ENCODE data around the gene TAF11L11. TPM values are rescaled to one million over a fixed set of nuclear protein-coding genes. Genes with fewer than 3 reads are reported as not detected.

The TAF11L11 gene
- not detected in 2 replicates for total RNA-seq

DNA sequence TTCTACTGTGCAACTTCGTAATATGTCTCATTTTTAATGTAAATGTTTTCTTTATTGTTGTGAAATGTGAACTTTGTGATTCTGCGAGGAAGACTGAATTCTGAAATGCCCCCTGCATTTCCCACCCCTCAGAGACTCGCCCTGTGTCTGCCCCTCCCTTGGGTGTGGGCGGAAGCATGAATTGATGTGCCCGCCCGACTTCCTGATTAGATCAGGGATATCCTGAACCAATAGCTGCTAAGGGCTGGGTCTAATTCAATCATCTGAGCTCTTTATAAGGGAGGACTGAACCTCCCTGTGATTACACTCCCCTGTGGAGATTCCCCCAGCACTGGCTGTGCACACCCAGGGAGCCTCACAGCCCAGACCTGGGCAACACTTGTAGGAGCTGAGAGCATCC is at the start of gene TAF11L11:
TSS of gene TAF11L11 (plus strand) at position 304 of the 400 bp plus-strand sequence.

DNA sequence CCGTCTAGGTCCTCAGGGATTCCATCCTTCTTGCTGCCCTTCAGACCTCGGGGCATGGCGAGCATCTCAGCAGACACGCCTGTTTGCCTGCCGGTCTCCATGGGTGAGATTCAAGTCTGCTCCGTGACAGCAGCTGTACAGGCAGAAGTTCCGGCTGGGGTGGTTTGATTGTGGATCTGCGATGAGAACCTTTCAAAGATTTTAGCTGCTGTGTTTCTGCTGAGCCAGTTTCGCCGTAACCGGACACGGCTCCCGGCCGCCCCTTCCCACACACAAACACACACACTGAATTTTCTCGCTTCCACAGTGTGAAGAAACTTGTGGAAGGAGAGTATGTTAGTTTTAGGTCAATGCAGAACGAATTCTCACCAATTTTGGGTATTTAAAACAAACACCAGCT is 18.3 kb upstream of the TAF11L11 start, which contains the start of gene TAF11L7:
TSS of gene TAF11L7 (minus strand) at position 101 of the 400 bp plus-strand sequence.

DNA sequence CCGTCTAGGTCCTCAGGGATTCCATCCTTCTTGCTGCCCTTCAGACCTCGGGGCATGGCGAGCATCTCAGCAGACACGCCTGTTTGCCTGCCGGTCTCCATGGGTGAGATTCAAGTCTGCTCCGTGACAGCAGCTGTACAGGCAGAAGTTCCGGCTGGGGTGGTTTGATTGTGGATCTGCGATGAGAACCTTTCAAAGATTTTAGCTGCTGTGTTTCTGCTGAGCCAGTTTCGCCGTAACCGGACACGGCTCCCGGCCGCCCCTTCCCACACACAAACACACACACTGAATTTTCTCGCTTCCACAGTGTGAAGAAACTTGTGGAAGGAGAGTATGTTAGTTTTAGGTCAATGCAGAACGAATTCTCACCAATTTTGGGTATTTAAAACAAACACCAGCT is 13.1 kb upstream of the TAF11L11 start, which contains the start of gene TAF11L8:
TSS of gene TAF11L8 (minus strand) at position 101 of the 400 bp plus-strand sequence.

DNA sequence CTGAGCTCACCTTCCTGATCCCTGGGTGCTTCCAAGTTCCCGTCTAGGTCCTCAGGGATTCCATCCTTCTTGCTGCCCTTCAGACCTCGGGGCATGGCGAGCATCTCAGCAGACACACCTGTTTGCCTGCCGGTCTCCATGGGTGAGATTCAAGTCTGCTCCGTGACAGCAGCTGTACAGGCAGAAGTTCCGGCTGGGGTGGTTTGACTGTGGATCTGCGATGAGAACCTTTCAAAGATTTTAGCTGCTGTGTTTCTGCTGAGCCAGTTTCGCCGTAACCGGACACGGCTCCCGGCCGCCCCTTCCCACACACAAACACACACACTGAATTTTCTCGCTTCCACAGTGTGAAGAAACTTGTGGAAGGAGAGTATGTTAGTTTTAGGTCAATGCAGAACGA is 9.7 kb upstream of the TAF11L11 start, which contains the start of gene TAF11L9:
TSS of gene TAF11L9 (minus strand) at position 140 of the 400 bp plus-strand sequence.

DNA sequence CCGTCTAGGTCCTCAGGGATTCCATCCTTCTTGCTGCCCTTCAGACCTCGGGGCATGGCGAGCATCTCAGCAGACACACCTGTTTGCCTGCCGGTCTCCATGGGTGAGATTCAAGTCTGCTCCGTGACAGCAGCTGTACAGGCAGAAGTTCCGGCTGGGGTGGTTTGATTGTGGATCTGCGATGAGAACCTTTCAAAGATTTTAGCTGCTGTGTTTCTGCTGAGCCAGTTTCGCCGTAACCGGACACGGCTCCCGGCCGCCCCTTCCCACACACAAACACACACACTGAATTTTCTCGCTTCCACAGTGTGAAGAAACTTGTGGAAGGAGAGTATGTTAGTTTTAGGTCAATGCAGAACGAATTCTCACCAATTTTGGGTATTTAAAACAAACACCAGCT is 6.3 kb upstream of the TAF11L11 start, which contains the start of gene TAF11L10:
TSS of gene TAF11L10 (minus strand) at position 101 of the 400 bp plus-strand sequence.

DNA sequence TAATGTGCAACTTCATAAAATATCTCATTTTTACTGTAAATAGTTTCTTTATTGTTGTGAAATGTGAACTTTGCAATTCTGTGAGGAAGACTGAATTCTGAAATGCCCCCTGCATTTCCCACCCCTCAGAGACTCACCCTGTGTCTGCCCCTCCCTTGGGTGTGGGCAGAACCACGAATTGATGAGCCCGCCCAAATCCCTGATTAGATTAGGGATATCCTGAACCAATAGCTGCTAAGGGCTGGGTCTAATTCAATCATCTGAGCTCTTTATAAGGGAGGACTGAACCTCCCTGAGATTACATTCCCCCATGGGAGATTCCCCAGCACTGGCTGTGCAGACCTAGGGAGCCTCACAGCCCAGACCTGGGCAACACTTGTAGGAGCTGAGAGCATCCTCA is 6.1 kb downstream of the TAF11L11 start, which contains the start of gene TAF11L12:
TSS of gene TAF11L12 (plus strand) at position 301 of the 400 bp plus-strand sequence.

DNA sequence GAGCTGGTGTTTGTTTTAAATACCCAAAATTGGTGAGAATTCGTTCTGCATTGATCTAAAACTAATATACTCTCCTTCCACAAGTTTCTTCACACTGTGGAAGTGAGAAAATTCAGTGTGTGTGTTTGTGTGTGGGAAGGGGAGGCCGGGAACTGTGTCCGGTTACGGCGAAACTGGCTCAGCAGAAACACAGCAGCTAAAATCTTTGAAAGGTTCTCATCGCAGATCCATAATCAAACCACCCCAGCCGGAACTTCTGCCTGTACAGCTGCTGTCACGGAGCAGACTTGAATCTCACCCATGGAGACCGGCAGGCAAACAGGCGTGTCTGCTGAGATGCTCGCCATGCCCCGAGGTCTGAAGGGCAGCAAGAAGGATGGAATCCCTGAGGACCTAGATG is 27.8 kb downstream of the TAF11L11 start, which contains the start of gene TAF11L13:
TSS of gene TAF11L13 (plus strand) at position 301 of the 400 bp plus-strand sequence.

DNA sequence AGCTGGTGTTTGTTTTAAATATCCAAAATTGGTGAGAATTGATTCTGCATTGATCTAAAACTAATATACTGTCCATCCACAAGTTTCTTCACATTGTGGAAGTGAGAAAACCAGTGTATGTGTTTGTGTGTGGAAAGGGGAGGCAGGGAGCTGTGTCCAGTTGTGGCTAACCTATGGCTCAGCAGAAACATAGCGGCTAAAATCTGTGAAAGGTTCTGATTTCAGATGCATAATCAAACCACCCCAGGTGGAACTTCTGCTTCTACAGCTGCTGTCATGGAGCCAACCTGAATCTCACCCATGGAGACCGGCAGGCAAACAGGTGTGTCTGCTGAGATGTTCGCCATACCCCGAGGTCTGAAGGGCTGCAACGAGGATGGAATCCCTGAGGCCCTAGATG is 30.2 kb downstream of the TAF11L11 start, which contains the start of gene TAF11L14:
TSS of gene TAF11L14 (plus strand) at position 301 of the 400 bp plus-strand sequence.

Other genes with a start within 250 kb of the TAF11L11 start
- gene TAF11L2, start 106.0 kb upstream of the TAF11L11 start, total RNA-seq = not detected in 2 replicates
- gene TAF11L3, start 85.8 kb upstream of the TAF11L11 start, total RNA-seq = not detected in 2 replicates
- not detected in 2 replicates for gene TAF11L4, start 82.4 kb upstream of the TAF11L11 start, total RNA-seq
- gene TAF11L5, start 78.9 kb upstream of the TAF11L11 start, total RNA-seq = not detected in 2 replicates
- not detected in 2 replicates for gene TAF11L6, start 75.5 kb upstream of the TAF11L11 start, total RNA-seq
- gene TAF11L7, start 18.4 kb upstream of the TAF11L11 start, total RNA-seq = not detected in 2 replicates
- gene TAF11L8, start 13.2 kb upstream of the TAF11L11 start, total RNA-seq = not detected in 2 replicates
- not detected in 2 replicates for gene TAF11L9, start 9.8 kb upstream of the TAF11L11 start, total RNA-seq
- not detected in 2 replicates for gene TAF11L10, start 6.4 kb upstream of the TAF11L11 start, total RNA-seq
- not detected in 2 replicates for gene TAF11L12, start 6.2 kb downstream of the TAF11L11 start, total RNA-seq
- gene TAF11L13, start 27.9 kb downstream of the TAF11L11 start, total RNA-seq = not detected in 2 replicates
- gene TAF11L14, start 30.3 kb downstream of the TAF11L11 start, total RNA-seq = not detected in 2 replicates